Left lobe of liver (tissue), 2 donors: ENCODE results near the gene CHKA. TPM values are rescaled to one million over a fixed set of nuclear protein-coding genes. Genes with fewer than 3 reads are reported as not detected.
A peak's percentile ranks its signal among the peaks of the same experiment; 100 is the strongest.

Source experiments
- ATAC-seq: fragments of 200-7000 bp; cut with Tn5 transposase; one replicate; pipeline ENCODE4 v1.9.1; 2020; ENCODE audit warnings: mild to moderate bottlenecking, moderate library complexity
- DNase-seq: peaks from one replicate; pipeline ENCODE4 v3.0.0-alpha.2; 2020; ENCODE audit warnings: low spot score
- total RNA-seq: library from RNA; stranded (reverse); gene quantifications from one replicate; pipeline ENCODE4 v1.2.1, GENCODE V29; 2021
- donor health status: DM: no; HTN: no; CAD: no; lungs with moderate emphysema.
- donor health status: DM: no; HTN: yes; CAD: no.

Gene CHKA
- total RNA-seq, 1 donor from 2014 or later: 15.5 TPM

DNA sequence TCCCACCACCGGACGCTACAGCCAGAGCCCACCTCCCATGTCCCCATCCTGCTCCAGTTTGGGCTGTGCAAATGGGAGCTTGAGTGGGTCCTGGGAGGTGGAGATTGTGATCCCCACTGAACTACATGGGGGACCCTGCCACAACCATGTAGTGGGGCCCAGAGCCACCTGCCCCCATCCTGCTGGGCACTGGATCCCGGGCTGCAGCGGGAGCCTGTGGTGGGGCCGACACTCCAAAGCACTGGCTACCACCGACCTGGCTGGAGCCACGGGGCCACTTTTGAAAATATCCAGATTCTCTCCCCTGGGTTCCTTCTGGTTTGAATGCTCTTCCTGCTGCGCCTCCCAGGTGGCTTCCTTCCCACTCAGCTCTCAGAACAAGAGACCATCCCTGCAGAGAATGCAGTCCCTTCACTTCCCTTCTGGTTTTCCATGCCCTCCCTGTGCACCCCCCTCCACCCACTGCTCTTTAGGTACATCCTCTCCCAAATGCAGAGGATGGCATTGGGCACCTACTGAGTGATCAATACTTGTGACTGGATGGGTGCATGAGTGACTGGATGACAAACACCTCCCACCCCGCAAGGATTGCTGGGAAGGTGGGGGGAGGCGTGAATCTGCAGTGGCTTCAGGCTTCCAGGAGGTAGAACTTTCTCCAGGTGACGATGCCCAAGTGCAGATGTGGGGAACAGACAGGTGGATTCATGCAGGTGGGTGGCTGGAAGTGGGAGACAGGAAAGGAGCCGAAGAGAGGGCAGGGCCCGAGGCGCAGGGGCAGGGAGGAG, 116.4 kb downstream of the CHKA start:
- no peak for DNase-seq
- no peak for ATAC-seq

GRCh38 chr11:68003846-68004550, 117.2 kb downstream of the CHKA start, which contains the start of gene UNC93B1:
Gene UNC93B1, minus strand, starts transcription at chr11:68004097. Its CDS starts 54 bp downstream, at chr11:68004043.
- DNase-seq (peak; percentile 91), ATAC-seq (peak; percentile 89)

- no peak for DNase-seq
- peak; percentile 46 for ATAC-seq
These were observed 118.0 kb downstream of the CHKA start for GRCh38 chr11:68002938-68003845.

Other genes with a start within 250 kb of the CHKA start
- gene UNC93B1, start 117.3 kb downstream of the CHKA start, total RNA-seq: 18.9 TPM
- gene ALDH3B1, start 111.1 kb downstream of the CHKA start, total RNA-seq: 3.2 TPM
- 104 TPM for gene NDUFS8, start 90.7 kb downstream of the CHKA start, total RNA-seq
- 66.5 TPM for gene TCIRG1, start 82.4 kb downstream of the CHKA start, total RNA-seq
- gene KMT5B, start 91.9 kb upstream of the CHKA start, total RNA-seq: 19.3 TPM
- 50.1 TPM for gene C11orf24, start 150.6 kb upstream of the CHKA start, total RNA-seq
- 114 TPM for gene LRP5, start 191.2 kb upstream of the CHKA start, total RNA-seq